K562 treated with DMSO at 1 percent for 48 hours (cell line): ENCODE data around the gene VPS35. TPM values are rescaled to one million over a fixed set of nuclear protein-coding genes. Genes with fewer than 3 reads are reported as not detected.

ENCODE experiments used
- total RNA-seq: library from RNA; unstranded; fragments of 300-600 nt; gene quantifications from 2 replicates; pipeline ENCODE4 v1.2.3, GENCODE V29; 2022; ENCODE audit warnings: low replicate concordance; ENCODE audit errors: extremely low read depth

VPS35 gene
- total RNA-seq = not detected in 2 replicates

DNA sequence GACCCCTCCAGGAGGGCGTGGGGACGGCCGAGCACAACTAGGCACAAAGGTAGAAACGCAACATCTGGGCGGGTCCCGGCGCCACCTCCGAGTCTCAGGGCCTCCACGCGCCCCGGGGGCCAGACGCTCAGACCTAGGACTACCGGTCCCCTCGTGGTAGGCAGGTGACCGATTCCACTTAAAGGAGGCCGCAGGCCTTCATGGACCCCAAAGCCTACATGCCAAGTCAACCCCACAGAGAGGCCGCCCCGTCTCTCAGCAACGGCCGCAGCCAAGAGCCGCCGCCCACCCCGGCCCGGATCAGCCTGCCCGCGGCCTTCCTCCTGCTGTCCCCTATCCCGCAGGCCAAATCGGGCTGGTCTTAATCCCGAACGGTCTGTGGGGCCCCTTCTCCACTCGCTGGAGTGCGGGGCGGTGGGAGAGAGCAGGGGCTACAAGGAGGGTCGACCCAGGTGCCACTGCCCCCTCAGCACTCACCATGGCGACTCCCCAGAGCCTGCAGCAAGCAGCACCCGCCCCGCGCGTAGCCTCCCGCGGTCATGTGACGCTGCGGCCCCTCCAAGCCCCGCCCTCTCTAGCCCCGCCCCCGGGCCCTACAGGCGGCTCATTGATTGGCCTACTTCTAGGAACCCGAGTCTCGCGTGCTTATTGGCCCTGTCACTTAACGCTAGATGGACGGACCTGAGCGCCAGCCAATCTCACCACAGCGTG is at the start of gene VPS35:
VPS35 (minus strand) TSS at position 525 of the 711 bp plus-strand sequence; CDS start at position 480, 45 bp downstream.

DNA sequence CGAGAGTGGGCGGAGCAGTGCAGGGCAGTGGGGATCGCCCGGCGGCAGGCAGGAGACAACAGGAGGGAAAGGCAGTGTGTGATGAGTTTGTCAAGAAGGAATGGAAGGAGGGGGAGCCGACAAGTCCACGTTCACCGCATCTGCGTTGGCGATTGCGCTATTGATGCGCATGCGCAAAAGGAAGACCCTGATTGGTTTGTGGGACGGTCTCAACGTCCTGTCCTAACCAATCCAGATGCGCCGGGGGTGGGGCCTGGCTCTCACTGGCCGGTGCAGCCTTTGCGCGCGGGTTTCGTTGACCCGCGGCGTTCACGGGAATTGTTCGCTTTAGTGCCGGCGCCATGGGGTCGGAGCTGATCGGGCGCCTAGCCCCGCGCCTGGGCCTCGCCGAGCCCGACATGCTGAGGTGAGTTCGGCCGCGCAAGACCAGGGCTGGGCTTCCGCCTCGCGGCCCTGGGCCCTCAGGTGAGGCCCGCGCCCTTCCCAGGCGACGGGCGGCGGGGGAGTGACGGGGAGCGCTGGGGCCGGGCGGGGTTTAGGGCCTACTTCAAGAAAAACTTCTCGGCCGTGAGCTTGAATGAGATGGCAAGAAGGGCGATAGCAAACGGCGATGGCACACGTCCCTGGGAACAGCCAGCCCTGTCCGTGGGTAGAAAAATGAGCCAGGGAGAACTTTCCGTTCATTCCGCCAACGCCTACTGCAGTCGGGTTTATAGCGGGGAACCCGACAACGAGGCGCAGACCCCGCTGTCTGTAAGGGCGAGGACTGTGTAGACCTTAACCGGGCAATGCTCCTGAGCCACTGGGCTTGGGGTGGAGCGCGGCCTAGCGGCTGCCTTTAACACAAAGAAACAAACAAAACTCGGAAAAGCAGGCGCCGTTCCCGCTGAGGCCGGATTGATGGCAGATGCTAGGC is 645 bp upstream of the VPS35 start, which contains the start of gene ORC6:
ORC6 (plus strand) TSS at position 295 of the 916 bp plus-strand sequence; CDS start at position 342, 47 bp downstream.

DNA sequence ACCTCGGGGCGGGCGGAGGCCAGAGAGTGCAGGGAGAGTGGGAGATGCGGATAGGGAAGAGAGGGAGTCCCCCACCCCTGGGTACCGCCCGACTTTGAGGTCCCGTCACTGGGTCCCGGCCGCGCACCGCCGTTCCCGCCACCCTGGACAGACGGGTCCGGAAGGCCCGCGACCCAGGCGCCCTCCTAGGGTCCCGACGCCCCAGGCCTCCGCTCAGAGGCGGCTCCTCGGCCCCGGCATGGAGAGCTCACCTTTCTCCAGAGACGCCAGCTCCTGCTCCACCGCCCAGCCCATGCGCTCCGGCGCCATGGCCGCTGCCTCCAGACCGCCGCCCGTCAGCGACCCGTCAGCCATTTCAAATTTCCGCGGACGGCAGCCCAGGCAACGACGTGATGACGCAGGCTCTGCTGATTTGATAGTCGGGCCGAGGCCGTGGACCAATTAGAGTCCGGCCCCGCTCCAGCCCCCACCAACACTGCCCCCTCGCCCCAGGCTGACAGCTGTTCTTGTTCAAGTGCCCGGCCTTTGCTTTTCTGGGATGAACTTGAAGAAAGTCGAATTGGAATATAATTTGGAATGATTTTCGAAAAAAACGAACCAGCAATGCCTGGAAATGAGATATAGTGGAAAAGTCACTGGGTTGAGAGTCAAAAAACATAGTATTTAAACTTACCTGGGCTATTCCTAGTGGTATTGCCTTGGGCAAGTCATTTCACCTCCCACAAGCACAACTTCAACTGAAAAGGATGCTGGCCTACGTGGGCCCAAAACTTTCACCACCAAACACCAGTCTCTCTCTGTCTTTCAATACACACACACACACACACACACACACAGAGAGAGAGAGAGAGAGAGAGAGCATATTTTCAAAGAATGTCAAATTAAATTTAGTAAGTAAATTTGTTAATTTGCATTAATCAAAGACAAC is 67.7 kb downstream of the VPS35 start, which contains the start of gene SHCBP1:
SHCBP1 (minus strand) TSS at position 374 of the 928 bp plus-strand sequence; CDS start at position 354, 20 bp downstream.

Other genes starting within 250 kb of the VPS35 start
- gene SHCBP1, start 67.8 kb downstream of the VPS35 start, total RNA-seq = not detected in 2 replicates
- gene ORC6, start 481 bp upstream of the VPS35 start, total RNA-seq = not detected in 2 replicates
- not detected in 2 replicates for gene MYLK3, start 59.2 kb upstream of the VPS35 start, total RNA-seq
- gene C16orf87, start 142.0 kb upstream of the VPS35 start, total RNA-seq = not detected in 2 replicates
- not detected in 2 replicates for gene GPT2, start 195.2 kb upstream of the VPS35 start, total RNA-seq